BLaER1 (cell line): Measurements from ENCODE around the gene COL4A1.
"Not testable (repeated sequence)": the region's sequence is repeated elsewhere in the genome, so short reads cannot be mapped to it uniquely, and the experiment has no call there.

ENCODE experiments used
- H3K27ac ChIP-seq: shearing (Covaris generic); formaldehyde crosslinking; 2 replicates; pipeline ENCODE4 v1.8.1; 2022
- H3K27me3 ChIP-seq: shearing (Covaris generic); formaldehyde crosslinking; 2 replicates; pipeline ENCODE4 v1.8.1; 2022
- H3K36me3 ChIP-seq: shearing (Covaris generic); formaldehyde crosslinking; 2 replicates; pipeline ENCODE4 v1.8.1; 2022
- H3K4me1 ChIP-seq: shearing (Covaris generic); formaldehyde crosslinking; 2 replicates; pipeline ENCODE4 v1.8.1; 2022
- H3K4me2 ChIP-seq: shearing (Covaris generic); formaldehyde crosslinking; 2 replicates; pipeline ENCODE4 v1.8.1; 2022
- H3K4me3 ChIP-seq: shearing (Covaris generic); formaldehyde crosslinking; 2 replicates; pipeline ENCODE4 v1.8.1; 2022
- H3K9ac ChIP-seq: shearing (Covaris generic); formaldehyde crosslinking; 2 replicates; pipeline ENCODE4 v1.8.1; 2022
- H3K9me3 ChIP-seq: shearing (Covaris generic); formaldehyde crosslinking; 2 replicates; pipeline ENCODE4 v1.8.1; 2022
- H4K20me1 ChIP-seq: shearing (Covaris generic); formaldehyde crosslinking; 2 replicates; pipeline ENCODE4 v1.8.1; 2022
- Cebpa-rat ChIP-seq: shearing (Covaris generic); IDR thresholded peaks from 2 replicates; pipeline ENCODE4 v1.8.1; 2022

Gene COL4A1

GRCh38 chr13:110317496-110318195 is 10.7 kb upstream of the COL4A1 start:
- no peak for TF ChIP-seq Cebpa-rat

GRCh38 chr13:110317093-110317492 is 10.1 kb upstream of the COL4A1 start:
- Histone ChIP-seq H3K4me1 (peaks cover 18% of the 10 kb centered on the region), H3K9ac (no peak overlapping the region), H3K4me3 (no peak overlapping the region), H3K4me2 (no peak overlapping the region), H3K36me3 (no peaks in the 10 kb centered on the region), H3K27ac (no peak overlapping the region), H3K9me3 (peaks cover 4% of the 10 kb centered on the region; the same call in 1 of the 2 replicates), H3K27me3 (peaks cover 15% of the 10 kb centered on the region; the same call in 1 of the 2 replicates), H4K20me1 (no peaks in the 10 kb centered on the region)
- no peak for TF ChIP-seq Cebpa-rat

More at GRCh38 chr13:110317496-110318195, 10.7 kb upstream of the COL4A1 start:
- no peaks in the 10 kb centered on the region for H3K36me3 ChIP-seq
- H3K4me3 ChIP-seq, result no peak overlapping the region
- H4K20me1 ChIP-seq, result no peaks in the 10 kb centered on the region
- H3K27me3 ChIP-seq, result peaks cover 10% of the 10 kb centered on the region; the same call in 1 of the 2 replicates
- no peak overlapping the region for H3K27ac ChIP-seq
- no peak overlapping the region for H3K4me2 ChIP-seq
- H3K4me1 ChIP-seq, result peaks cover 18% of the 10 kb centered on the region
- H3K9me3 ChIP-seq, result peaks cover 4% of the 10 kb centered on the region; the same call in 1 of the 2 replicates
- H3K9ac ChIP-seq, result no peak overlapping the region

- Histone ChIP-seq H4K20me1 (no peaks in the 10 kb centered on the region), H3K27ac (no peak overlapping the region), H3K4me2 (no peak overlapping the region), H3K9me3 (no peaks in the 10 kb centered on the region), H3K27me3 (peaks cover 24% of the 10 kb centered on the region), H3K4me1 (peaks cover 18% of the 10 kb centered on the region), H3K9ac (no peak overlapping the region), H3K36me3 (no peaks in the 10 kb centered on the region), H3K4me3 (no peak overlapping the region)
- TF ChIP-seq Cebpa-rat, result no peak
These were observed 9.2 kb upstream of the COL4A1 start for GRCh38 chr13:110316196-110316595.

- Histone ChIP-seq H3K27ac (no peak overlapping the region), H3K4me1 (peaks cover 10% of the 10 kb centered on the region)
These were observed 7.7 kb upstream of the COL4A1 start for GRCh38 chr13:110314516-110315245.

GRCh38 chr13:110313733-110314132 is 6.8 kb upstream of the COL4A1 start:
- H3K9ac ChIP-seq, H4K20me1 ChIP-seq, H3K27ac ChIP-seq, H3K4me1 ChIP-seq, H3K9me3 ChIP-seq, H3K4me3 ChIP-seq, H3K36me3 ChIP-seq, H3K4me2 ChIP-seq: not testable (repeated sequence)
- H3K27me3 ChIP-seq, result peaks cover 49% of the 10 kb centered on the region

More at GRCh38 chr13:110314516-110315245, 7.7 kb upstream of the COL4A1 start:
- Histone ChIP-seq H3K9me3 (no peaks in the 10 kb centered on the region), H3K4me2 (no peak overlapping the region), H3K4me3 (no peak overlapping the region), H4K20me1 (no peaks in the 10 kb centered on the region), H3K9ac (no peak overlapping the region), H3K36me3 (no peaks in the 10 kb centered on the region), H3K27me3 (peaks cover 40% of the 10 kb centered on the region)
- no peak for TF ChIP-seq Cebpa-rat

GRCh38 chr13:110313261-110313660 is 6.3 kb upstream of the COL4A1 start:
- not testable (repeated sequence) for H3K27ac ChIP-seq, H4K20me1 ChIP-seq, H3K9me3 ChIP-seq, H3K9ac ChIP-seq, H3K4me3 ChIP-seq, H3K4me1 ChIP-seq, H3K4me2 ChIP-seq, H3K36me3 ChIP-seq
- peaks cover 54% of the 10 kb centered on the region for H3K27me3 ChIP-seq

GRCh38 chr13:110312339-110313031 is 5.5 kb upstream of the COL4A1 start:
- no peak for TF ChIP-seq Cebpa-rat
- Histone ChIP-seq H3K4me2 (no peak overlapping the region), H3K4me3 (no peak overlapping the region), H3K36me3 (no peaks in the 10 kb centered on the region), H3K9ac (no peak overlapping the region), H3K4me1 (peaks cover 8% of the 10 kb centered on the region), H3K27ac (no peak overlapping the region), H3K9me3 (peaks cover 9% of the 10 kb centered on the region; the same call in 1 of the 2 replicates), H4K20me1 (0 out of 2 replicates have a peak, but pooled peaks cover 7% of the 10 kb centered on the region), H3K27me3 (peaks cover 61% of the 10 kb centered on the region)

GRCh38 chr13:110311443-110312338 is 4.7 kb upstream of the COL4A1 start:
- H4K20me1 ChIP-seq, result peaks cover 14% of the 10 kb centered on the region; the same call in 1 of the 2 replicates
- H3K9me3 ChIP-seq, result peaks cover 17% of the 10 kb centered on the region; the same call in 1 of the 2 replicates
- H3K4me3 ChIP-seq, result no peak overlapping the region
- H3K27ac ChIP-seq, result no peak overlapping the region
- no peaks in the 10 kb centered on the region for H3K36me3 ChIP-seq
- TF ChIP-seq Cebpa-rat, result no peak
- H3K4me1 ChIP-seq, result peaks cover 16% of the 10 kb centered on the region
- no peak overlapping the region for H3K9ac ChIP-seq
- H3K27me3 ChIP-seq, result peaks cover 69% of the 10 kb centered on the region
- H3K4me2 ChIP-seq, result no peak overlapping the region
